ENCODE data around the gene HIRA. TPM values are rescaled to one million over a fixed set of nuclear protein-coding genes. Genes with fewer than 3 reads are reported as not detected.

Gene HIRA
- total and polyA plus RNA-seq, 9 of the 15 experiments (the other 6 are each of a cell fraction or from before 2014, with no cell fraction given): 0.96 to 132 (median 58.4) TPM

DNA sequence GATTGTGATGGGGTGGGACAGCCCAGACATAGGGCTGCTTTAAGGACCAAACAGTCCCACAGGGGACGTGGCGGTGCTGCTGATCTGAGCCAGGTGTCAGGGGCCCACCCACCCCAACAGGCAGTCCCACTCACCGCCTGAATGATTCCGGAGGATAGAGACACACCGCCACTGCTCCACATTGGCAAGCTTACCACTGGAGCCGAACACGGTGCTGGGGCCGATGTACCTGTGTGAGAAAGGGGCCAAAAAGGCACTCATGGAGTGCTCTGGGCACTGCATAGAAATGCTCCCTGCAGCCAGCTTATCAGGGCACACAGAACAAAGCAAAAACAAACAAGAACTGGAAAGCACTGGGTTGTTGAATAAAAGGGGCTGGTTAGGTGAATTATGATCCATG lies 25.9 kb downstream of the HIRA start (continued):
- TF ChIP-seq, protein P1, sequence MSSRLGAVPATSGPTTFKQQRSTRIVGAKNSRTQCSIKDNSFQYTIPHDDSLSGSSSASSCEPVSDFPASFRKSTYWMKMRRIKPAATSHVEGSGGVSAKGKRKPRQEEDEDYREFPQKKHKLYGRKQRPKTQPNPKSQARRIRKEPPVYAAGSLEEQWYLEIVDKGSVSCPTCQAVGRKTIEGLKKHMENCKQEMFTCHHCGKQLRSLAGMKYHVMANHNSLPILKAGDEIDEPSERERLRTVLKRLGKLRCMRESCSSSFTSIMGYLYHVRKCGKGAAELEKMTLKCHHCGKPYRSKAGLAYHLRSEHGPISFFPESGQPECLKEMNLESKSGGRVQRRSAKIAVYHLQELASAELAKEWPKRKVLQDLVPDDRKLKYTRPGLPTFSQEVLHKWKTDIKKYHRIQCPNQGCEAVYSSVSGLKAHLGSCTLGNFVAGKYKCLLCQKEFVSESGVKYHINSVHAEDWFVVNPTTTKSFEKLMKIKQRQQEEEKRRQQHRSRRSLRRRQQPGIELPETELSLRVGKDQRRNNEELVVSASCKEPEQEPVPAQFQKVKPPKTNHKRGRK (tag; IDR thresholded peaks at IDR 0.05): no peak
- no peak for TF ChIP-seq CCNT2 (IDR thresholded peaks at IDR 0.05; ENCODE audit: borderline replicate concordance, extremely low read depth, insufficient read length, low read depth, low read length)
- TF ChIP-seq WHSC1 (IDR thresholded peaks at IDR 0.05; ENCODE audit: low read length): peak; percentile 96

DNA sequence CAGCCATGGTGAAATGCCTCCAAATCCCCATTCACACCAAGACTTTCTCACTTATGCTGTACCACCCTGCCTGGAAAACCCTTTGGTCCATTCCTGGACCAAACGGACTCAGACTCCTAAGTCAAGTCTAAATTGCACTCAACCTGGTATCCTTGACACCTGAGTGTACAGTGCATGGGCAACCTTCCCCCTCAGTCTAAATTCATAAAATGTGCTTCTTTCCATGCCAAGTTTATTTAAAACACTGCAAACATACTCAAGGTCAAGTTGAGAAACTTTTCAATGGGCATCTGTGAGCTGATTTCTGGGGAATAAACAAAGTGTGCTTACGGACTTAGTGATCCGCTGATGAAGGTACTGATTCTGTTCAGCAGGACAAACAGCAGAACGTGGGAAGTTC lies 26.4 kb downstream of the HIRA start:
- H3K4me3 ChIP-seq: no peak overlapping the region
- POLR2A ChIA-PET: interaction anchor here (0.5 to 15.8 kb wide), 10 partner anchors 4 to 1602 kb away, joined by 3 to 245 read pairs (median 6); partner anchors contain the start of genes HIRA and MRPL40
- peaks cover 18 to 24% of the 10 kb centered on the region in 2 experiments; a peak in 4 of 5 replicates for H3K4me1 ChIP-seq (replicated peaks in 1 of 2; ENCODE audit: control insufficient read depth in 2 of 2, insufficient read depth in 2 of 2, low read length in 2 of 2)
- WGBS (ENCODE audit: insufficient coverage, low coverage, missing lambda C conversion rate): 90% methylated on average over 4 of the region's 4 CpGs
- no peak overlapping the region for H2AFZ ChIP-seq (ENCODE audit: low read depth, low read length)
- no peak overlapping the region; the same call in 2 of the 3 replicates for H3K27ac ChIP-seq (ENCODE audit: extremely low read depth, low read depth, low read length)
- peaks cover 95% of the 10 kb centered on the region for H3K36me3 ChIP-seq (ENCODE audit: control insufficient read depth, insufficient read depth, low read length)
- DNase-seq (ENCODE audit: extremely low read depth in 1 of 4, low spot score in 3 of 4): no peak
- TF ChIP-seq RFX1 (IDR thresholded peaks at IDR 0.05): no peak
- TF ChIP-seq, protein P2, sequence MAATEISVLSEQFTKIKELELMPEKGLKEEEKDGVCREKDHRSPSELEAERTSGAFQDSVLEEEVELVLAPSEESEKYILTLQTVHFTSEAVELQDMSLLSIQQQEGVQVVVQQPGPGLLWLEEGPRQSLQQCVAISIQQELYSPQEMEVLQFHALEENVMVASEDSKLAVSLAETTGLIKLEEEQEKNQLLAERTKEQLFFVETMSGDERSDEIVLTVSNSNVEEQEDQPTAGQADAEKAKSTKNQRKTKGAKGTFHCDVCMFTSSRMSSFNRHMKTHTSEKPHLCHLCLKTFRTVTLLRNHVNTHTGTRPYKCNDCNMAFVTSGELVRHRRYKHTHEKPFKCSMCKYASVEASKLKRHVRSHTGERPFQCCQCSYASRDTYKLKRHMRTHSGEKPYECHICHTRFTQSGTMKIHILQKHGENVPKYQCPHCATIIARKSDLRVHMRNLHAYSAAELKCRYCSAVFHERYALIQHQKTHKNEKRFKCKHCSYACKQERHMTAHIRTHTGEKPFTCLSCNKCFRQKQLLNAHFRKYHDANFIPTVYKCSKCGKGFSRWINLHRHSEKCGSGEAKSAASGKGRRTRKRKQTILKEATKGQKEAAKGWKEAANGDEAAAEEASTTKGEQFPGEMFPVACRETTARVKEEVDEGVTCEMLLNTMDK (IDR thresholded peaks at IDR 0.05; ENCODE audit: borderline replicate concordance, insufficient read depth, low read depth, low read length, poor library complexity, severe bottlenecking): no peak
- TF ChIP-seq, protein P3, sequence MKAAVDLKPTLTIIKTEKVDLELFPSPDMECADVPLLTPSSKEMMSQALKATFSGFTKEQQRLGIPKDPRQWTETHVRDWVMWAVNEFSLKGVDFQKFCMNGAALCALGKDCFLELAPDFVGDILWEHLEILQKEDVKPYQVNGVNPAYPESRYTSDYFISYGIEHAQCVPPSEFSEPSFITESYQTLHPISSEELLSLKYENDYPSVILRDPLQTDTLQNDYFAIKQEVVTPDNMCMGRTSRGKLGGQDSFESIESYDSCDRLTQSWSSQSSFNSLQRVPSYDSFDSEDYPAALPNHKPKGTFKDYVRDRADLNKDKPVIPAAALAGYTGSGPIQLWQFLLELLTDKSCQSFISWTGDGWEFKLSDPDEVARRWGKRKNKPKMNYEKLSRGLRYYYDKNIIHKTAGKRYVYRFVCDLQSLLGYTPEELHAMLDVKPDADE (conservative IDR thresholded peaks at IDR 0.05; ENCODE audit: control insufficient read depth, low read depth, low read length): no peak
- TF ChIP-seq, protein P4, sequence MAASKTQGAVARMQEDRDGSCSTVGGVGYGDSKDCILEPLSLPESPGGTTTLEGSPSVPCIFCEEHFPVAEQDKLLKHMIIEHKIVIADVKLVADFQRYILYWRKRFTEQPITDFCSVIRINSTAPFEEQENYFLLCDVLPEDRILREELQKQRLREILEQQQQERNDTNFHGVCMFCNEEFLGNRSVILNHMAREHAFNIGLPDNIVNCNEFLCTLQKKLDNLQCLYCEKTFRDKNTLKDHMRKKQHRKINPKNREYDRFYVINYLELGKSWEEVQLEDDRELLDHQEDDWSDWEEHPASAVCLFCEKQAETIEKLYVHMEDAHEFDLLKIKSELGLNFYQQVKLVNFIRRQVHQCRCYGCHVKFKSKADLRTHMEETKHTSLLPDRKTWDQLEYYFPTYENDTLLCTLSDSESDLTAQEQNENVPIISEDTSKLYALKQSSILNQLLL (CRISPR knock-in tag; IDR thresholded peaks at IDR 0.05; ENCODE audit: borderline replicate concordance): no peak
- no peak for TF ChIP-seq ZFP1 (CRISPR knock-in tag; IDR thresholded peaks at IDR 0.05)
- no peak for TF ChIP-seq GABPB2 (CRISPR knock-in tag; conservative IDR thresholded peaks at IDR 0.05)
- no peak for TF ChIP-seq ZNF830 (CRISPR knock-in tag; IDR thresholded peaks at IDR 0.05)
- ATAC-seq: no peak
- H3K4me2 ChIP-seq (ENCODE audit: insufficient read depth, low read length): no peak overlapping the region
- BruUV-seq (replicated peaks): no TSS peak
- CTCF ChIA-PET (ENCODE audit: low intra/inter-chr PET ratio): no interaction called here
- H4K20me1 ChIP-seq (replicated peaks; ENCODE audit: control insufficient read depth, insufficient read depth, low read length): peaks cover 16% of the 10 kb centered on the region
- intact Hi-C loops (cut with micrococcal nuclease): no loop called here
- FAIRE-seq: no peak
- in situ Hi-C loops (cut with MboI): no loop called here
- H3K9me1 ChIP-seq (ENCODE audit: control insufficient read depth, insufficient read depth, low read length): peaks cover 19% of the 10 kb centered on the region
- H3K9ac ChIP-seq (ENCODE audit: insufficient read depth in 1 of 2, low read depth in 2 of 2, low read length in 2 of 2): no peak overlapping the region
- H3K79me2 ChIP-seq (ENCODE audit: control insufficient read depth, insufficient read depth, low read length): peaks cover 18% of the 10 kb centered on the region; the same call in 2 of the 3 replicates
- H3K27me3 ChIP-seq (ENCODE audit: control insufficient read depth in 2 of 2, insufficient read depth in 2 of 2, low read length in 2 of 2): no peaks in the 10 kb centered on the region
- no peaks in the 10 kb centered on the region for H3K9me3 ChIP-seq (replicated peaks; ENCODE audit: control insufficient read depth, insufficient read depth, low read depth, low read length)
